ENCODE measurements around the gene HOMER2.
A peak's percentile ranks its signal among the peaks of the same experiment; 100 is the strongest.
"Not testable (repeated sequence)": the region's sequence is repeated elsewhere in the genome, so short reads cannot be mapped to it uniquely, and the experiment has no call there.

HOMER2 gene

DNA sequence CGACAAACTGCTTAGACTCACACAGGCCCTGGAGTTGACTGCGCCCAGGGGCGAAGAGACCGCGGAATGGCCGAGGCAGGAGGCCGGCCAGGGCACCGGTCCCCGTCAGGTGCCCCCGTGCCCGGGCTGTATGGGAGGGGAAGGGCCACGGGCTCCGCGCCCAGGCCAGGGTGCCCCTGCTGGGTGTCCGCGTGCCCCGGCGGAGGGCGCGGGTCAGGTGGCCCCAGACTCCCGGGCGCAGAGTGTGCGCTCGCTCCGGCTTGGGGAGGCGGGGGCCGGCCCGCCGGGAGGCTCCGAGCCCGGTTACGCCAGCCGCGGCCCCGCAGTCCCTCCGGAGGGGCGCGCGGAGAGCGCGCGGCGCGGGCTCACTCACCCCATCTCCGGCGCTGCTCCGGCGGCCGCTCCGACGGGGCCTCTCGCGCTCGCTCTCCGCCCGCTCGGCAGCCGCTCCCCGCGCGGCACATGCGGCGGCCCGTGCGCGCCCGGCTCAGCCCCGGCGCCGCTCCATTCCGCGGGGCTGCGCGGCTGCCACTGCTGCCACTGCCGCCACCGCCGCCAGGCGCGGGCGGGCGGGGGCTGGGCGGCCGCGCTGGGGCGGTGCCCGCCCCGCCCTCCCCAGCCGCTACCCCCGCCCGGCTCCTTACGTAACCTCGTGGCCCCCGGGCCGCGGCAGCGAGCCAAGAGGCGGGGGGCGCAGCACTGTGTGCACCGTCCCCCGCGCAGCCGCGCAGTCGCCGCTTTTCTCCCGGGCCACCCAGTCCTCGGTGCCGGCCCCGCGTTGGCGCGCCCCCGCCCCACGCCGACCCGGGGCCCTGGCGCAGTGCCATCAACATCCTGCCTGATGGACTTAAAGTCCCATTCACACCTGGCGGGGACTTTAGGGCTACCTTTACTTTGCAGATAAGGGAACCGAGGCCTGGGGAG is at the start of gene HOMER2:
HOMER2 (minus strand) TSS at position 563 of the 924 bp plus-strand sequence; CDS start at position 378, 185 bp downstream.
- DNase-seq: peak; percentile 47

GRCh38 chr15:83000672-83001031 is 48.1 kb upstream of the HOMER2 start:
- DNase-seq: not testable (repeated sequence)

- no peak for DNase-seq
These were observed 47.6 kb upstream of the HOMER2 start for GRCh38 chr15:82999905-83000671.

DNA sequence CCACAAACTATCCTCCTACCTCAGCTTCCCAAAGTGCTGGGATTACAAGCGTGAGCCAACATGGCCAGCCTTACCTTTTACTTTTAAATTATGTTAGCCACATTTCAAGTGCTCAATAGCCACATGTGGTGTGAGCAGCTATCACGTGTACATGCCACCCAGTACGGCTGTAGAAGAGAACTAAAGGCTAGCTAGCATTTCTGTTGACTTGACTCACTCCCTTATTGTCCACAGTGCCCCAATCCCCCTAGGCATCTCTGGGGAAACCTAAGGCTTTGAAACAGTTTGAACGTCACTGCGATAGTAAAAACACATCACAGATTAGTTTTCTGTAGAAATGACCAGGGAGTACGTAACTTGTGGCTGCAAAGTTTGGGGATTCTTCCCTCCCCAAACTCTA is 46.9 kb upstream of the HOMER2 start:
- no peak for DNase-seq

- no peak for DNase-seq
These were observed 43.4 kb upstream of the HOMER2 start for GRCh38 chr15:82995938-82996337.

- DNase-seq: no peak
These were observed 42.6 kb upstream of the HOMER2 start for GRCh38 chr15:82995076-82995475.

DNA sequence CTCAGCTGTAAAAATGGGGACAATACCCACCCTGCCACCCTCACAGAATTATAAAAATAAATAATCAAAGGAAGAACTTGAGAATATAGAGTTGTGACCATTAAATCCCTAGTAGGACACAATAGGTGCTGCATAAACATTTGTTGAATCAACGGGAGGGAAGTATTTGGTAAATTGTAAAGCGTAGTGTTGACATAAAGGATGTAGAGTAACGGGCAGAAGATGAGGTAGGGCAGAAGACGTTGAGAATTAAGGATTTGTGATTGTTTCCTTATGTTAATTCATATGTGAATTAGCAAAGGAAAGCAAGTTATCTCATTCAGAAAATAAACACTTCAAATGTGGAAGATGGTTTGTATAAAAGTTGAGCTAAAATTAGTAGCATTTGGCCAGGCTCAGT is 40.6 kb upstream of the HOMER2 start:
- no peak for DNase-seq

GRCh38 chr15:82992436-82992998 is 40.0 kb upstream of the HOMER2 start:
- no peak for DNase-seq

DNA sequence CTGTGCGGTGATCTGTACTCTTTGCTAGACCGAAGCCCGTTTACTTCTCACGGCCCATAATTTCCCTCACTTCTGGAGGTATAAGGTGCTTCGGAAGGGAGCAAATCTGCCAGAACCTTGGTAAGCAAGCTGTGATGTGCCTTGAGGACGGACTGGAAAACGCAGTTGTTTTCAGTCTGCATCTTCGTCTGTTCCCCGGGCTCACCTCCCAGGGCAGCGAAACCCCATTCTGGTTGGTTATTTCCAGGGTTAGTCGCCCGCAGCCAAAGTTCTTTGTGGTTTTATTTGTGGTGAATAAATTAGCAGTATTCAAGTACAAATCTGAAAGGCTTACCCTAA is 33.9 kb upstream of the HOMER2 start:
- DNase-seq: no peak

DNA sequence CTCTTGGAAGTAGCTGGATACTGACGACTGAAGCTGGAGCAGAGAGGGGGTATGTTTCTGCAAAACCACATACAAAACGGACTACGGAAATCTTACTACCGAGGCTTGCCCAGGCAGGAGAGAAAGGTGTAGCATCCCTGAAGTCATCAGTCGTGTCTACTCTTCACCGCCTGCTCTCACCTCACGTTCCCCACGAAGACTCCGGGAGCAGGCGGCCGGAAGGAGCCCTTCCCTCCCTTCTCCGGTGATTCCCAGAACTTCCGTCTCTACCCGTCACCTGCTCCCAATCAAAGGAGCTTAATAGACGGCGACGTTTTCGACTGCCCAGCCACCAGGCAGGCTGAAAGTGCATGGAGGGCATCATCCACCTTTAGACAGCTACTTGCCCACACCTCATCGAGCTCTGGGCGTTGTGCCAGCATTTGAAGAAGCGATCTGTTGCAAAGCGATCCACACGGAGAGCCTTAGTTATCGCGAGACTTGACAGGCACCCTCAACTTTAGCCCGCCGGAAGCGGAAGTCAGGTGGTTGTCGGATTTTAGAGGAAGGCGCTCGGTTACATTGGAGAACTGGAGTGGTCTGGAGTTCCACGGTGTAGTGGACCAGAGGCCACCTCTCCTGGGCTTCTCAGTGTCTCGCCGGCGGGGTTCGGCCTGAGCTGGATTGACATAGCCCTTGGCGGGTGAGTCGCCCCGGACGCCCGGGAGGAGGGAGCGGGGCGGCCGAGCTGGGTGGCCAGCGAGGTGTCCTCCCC is 33.3 kb upstream of the HOMER2 start, which contains the start of gene RAMAC:
RAMAC (plus strand) TSS at position 523 of the 754 bp plus-strand sequence. CDS start 2,809 bp downstream, outside the sequence.
- peak; percentile 94 for DNase-seq

DNA sequence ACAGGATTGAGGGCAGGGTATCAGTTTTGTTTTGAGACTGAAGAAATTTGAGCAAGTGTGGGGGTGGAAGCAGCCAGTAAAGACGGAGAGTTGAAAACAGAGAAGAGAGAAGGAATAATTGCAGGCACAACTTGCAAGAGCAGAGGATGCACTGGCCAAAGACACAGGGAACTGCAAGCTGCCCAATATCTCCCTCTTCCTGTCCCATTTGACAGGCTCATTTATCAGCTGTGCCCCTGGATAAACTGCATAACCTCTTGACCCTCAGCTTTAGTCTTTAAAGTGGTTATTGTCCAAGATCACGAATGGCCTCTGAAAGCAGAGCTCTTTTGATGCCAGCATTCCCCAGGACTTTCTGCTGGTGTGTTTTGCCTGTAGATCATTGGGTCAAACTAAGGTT is 28.5 kb upstream of the HOMER2 start:
- no peak for DNase-seq

- DNase-seq: no peak
These were observed 27.2 kb upstream of the HOMER2 start for GRCh38 chr15:82979726-82980125.

GRCh38 chr15:82978438-82978837 is 25.9 kb upstream of the HOMER2 start:
- DNase-seq: no peak

DNA sequence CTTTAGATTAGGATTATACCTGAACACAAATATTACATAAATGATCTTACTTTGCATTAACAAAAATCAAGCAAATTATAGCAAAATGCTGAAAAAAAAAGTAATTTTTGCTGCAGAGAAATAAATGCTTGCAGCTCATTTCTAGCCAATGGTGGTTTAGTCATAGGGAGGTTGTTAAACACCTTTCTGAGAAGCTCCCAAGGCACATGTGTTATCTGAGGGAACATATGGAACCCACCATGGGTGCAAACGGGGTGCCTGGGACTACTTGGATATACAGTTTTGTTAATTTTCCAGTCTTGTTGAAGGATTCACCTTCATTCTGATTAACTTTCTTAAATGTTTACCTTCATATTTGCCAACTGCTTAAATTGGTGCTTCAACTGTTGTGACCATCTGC is 24.6 kb upstream of the HOMER2 start:
- no peak for DNase-seq

- DNase-seq: no peak
These were observed 20.5 kb upstream of the HOMER2 start for GRCh38 chr15:82972990-82973389.

- no peak for DNase-seq
These were observed 18.9 kb upstream of the HOMER2 start for GRCh38 chr15:82971218-82971984.

- DNase-seq: no peak
These were observed 18.2 kb upstream of the HOMER2 start for GRCh38 chr15:82970696-82971095.

- DNase-seq: no peak
These were observed 17.7 kb upstream of the HOMER2 start for GRCh38 chr15:82970078-82970686.

DNA sequence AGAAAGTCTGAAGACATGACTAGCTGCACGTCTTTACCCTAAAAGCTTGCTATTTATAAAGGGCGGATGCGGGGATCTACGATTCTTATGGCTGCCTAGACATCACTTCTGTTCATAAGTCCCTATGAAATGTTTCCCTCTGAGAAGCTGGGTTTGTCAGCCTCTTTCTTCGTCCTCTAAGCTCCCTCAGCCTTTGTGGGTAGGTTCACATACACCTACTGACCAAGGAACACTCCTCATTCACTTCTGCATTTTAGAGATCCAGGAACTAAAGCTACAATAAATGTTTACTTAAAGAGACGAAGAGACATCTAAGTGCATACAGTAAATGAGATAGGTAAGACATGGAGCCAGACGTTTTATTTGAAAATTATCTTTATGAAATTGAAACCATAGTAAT is 16.8 kb upstream of the HOMER2 start:
- no peak for DNase-seq

GRCh38 chr15:82968066-82968465 is 15.5 kb upstream of the HOMER2 start:
- no peak for DNase-seq

GRCh38 chr15:82966671-82967071 is 14.2 kb upstream of the HOMER2 start:
- DNase-seq: no peak

- DNase-seq: no peak
These were observed 12.4 kb upstream of the HOMER2 start for GRCh38 chr15:82964890-82965289.
